ENCODE results near the gene ZNF667.

ZNF667 gene

DNA sequence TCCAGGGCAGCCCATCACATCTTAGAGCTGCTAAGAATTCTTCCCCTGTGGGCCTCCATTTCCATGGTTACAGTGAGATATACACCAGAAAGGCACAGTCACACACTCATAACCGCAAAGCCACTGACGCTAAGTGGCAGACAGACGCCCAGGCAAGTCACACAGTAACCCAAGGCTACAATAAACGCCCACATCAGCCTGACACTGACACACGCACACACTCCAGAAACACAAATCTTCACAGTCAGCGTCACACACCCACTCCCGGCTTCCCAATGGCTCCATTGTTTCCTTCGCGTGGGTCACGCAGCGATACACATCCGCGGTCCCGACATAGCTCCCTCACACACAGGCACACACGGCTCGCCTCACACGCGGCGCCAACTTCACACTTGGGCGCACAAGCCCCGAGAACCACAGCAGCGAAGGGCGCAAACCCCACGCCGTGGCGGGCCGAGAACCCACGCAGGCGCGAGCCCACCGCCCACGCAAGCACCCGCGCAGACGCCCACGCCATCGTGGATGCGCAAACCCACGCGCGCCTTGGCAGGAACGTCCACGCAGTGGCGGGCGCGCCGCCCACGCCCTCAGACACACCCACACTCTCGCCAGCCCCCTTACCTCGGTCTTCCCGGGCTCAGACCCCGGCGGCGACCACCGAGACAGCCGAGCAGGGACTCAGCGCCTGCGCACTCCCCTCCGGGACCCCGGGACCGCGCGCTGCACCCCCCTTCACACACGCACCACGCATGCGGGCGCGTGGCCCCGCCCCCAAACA lies at the start of gene ZNF667:
Gene ZNF667, minus strand, starts transcription at position 695 of the 778 bp plus-strand sequence. CDS start 14,975 bp downstream, outside the sequence.
- DNase-seq: no peak

- DNase-seq: no peak
Measured at GRCh38 chr19:56525214-56525860, 48.2 kb upstream of the ZNF667 start.

- DNase-seq: no peak
Measured at GRCh38 chr19:56508290-56508778, 31.2 kb upstream of the ZNF667 start.

- DNase-seq: no peak
Measured at GRCh38 chr19:56507446-56508289, 30.5 kb upstream of the ZNF667 start, which contains the start of gene ZNF471. ZNF471 (plus strand) TSS chr19:56507855; CDS start chr19:56511572, 3,717 bp downstream.

- DNase-seq: no peak
Measured at GRCh38 chr19:56504581-56504980, 27.4 kb upstream of the ZNF667 start.

- DNase-seq: no peak
Measured at GRCh38 chr19:56491399-56491798, 14.3 kb upstream of the ZNF667 start.

DNA sequence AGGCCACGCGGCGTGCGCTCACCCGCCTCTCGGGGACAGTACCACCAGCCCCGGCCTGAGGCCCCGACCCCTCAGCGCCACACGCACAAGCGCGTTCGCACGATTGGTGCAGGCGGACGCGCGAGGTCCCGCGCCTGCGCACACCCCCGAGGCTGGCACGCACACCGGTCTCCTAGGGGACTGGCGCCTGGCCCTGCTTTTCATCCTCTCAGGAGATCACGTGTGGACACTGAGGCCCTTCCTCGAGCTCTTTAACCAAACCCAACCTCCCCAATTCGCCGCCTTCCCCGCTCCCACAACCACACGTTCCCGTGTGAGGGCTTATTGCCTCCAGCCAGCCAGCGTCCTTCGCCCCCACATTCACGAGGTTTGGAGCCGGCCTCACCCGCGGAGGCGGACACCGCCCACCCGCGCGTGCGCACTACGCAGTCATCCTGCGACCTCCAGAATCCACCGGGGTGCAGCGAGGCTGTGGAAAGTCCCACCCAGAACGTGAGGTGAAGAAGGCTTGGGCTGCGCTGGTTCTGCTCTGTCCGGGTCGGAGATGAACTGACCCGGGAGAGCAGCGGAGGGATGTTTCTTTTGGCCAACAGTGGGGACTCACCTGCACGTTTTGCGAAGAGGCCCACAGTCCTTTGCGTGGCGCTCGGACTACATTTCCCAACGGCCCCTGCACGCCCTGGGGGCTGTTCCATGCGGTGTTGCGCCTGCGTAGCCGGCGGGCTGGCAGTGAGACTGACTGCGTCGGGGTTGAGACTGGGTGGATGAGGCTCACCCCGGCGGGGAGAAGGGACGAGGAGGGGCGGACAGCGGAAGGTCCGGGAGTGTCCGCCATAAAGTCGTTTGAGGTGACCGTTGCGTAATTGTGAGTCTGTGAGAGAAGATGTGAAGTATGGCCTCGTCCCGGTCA lies 539 bp upstream of the ZNF667 start:
- DNase-seq: no peak

GRCh38 chr19:56476093-56476492 lies 1.1 kb downstream of the ZNF667 start:
- no peak for DNase-seq

DNA sequence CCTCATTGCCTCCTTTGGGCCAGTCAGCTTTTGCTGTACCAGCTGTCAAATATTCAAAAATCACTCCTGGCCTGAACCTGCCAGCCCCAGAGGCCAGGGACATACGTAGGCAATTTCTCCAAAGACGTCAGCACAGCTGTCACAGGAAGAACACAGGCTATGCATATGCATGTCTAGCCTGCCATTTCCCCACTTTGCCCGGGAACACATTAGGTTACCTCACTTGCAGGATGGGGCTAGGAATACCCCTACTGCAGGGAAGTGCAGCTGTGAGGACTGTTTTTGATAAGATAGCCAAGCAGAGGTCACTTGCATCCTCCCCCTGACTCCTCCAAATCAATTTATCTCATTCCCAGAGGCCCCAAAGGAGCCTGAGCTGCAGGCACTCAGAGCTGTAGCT lies 2.8 kb downstream of the ZNF667 start:
- no peak for DNase-seq

DNA sequence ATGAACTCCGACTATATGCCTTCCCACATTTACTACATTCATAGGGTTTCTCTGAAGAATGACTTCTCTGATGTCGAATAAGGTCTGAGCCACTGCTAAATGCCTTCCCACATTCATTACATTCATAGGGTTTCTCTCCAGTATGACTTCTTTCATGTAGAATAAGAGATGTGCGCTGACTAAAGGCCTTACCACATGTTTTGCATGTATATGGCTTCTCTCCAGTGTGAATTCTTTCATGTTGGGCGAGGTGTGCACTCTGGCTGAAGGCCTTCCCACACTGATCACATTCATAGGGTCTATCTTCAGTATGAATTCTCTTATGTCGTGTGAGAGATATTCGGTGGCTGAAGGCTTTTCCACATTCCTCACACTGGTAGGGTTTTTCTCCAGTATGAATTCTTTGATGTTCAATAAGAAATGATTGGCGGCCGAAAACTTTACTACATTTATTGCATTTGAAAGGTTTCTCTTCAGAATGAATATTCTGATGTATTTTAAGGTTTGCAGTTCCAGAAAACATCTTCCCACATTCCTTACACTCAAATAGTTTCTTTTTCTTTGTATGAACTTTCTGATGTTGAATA lies 35.8 kb downstream of the ZNF667 start:
- DNase-seq: no peak

DNA sequence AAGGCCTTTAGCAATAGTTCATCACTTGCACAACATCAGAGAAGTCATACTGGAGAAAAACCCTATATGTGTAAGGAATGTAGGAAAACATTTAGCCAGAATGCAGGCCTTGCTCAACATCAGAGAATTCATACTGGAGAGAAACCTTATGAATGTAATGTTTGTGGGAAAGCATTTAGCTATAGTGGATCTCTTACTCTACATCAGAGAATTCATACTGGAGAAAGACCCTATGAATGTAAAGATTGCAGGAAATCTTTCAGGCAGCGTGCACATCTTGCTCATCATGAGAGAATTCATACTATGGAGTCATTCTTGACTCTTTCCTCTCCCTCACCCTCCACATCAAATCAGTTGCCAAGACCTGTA lies 53.2 kb downstream of the ZNF667 start:
- DNase-seq: no peak

DNA sequence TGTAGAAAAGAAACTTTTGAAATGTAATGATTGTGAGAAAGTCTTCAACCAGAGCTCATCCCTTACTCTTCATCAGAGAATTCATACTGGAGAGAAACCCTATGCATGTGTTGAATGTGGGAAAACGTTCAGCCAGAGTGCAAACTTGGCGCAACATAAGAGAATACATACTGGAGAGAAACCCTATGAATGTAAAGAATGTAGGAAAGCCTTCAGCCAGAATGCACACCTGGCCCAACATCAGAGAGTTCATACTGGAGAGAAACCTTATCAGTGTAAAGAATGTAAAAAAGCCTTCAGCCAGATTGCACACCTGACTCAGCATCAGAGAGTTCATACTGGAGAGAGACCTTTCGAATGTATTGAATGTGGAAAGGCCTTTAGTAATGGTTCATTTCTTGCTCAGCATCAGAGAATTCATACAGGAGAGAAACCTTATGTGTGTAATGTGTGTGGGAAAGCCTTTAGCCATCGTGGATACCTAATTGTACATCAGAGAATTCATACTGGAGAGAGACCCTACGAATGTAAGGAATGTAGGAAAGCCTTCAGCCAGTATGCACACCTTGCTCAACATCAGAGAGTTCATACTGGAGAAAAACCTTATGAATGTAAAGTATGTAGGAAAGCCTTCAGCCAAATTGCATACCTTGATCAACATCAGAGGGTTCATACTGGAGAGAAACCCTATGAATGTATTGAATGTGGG lies 53.7 kb downstream of the ZNF667 start:
- DNase-seq: no peak

- no peak for DNase-seq
Measured at GRCh38 chr19:56405062-56405461, 72.1 kb downstream of the ZNF667 start.

- DNase-seq: no peak
Measured at GRCh38 chr19:56404705-56405056, 72.5 kb downstream of the ZNF667 start.

GRCh38 chr19:56403764-56404704 lies 73.1 kb downstream of the ZNF667 start, which contains the start of gene ZNF583:
ZNF583 (plus strand) TSS chr19:56404332; CDS start chr19:56407115, 2,783 bp downstream.
- no peak for DNase-seq

GRCh38 chr19:56403261-56403660 lies 73.9 kb downstream of the ZNF667 start:
- DNase-seq: no peak

DNA sequence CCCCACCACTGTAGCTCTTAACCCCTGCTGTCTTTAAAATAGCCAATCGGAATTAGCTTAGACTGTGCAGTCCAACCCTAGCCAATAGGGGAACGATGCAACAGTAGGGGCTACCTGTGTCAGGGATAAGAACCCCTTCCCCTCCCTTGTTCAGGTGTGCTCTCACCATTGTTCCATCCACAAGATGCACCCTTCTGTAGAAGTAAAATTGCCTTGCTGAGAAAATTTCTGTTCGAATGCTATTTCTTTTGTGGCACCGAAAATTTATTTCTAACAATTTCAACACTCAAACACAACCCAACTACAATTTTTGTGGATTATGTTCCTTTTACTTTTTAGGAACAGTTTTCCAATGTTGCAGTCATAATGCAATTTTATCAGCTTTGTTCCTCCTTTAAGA lies 76.7 kb downstream of the ZNF667 start:
- DNase-seq: no peak

- no peak for DNase-seq
Measured at GRCh38 chr19:56398809-56399208, 78.3 kb downstream of the ZNF667 start.

GRCh38 chr19:56393119-56394012 lies 83.8 kb downstream of the ZNF667 start, which contains the start of gene ZNF582:
ZNF582 (minus strand) TSS chr19:56393534; CDS start chr19:56391752, 1,782 bp downstream.
- DNase-seq: no peak
